ENCODE results near the gene SLIT3.

Gene SLIT3

GRCh38 chr5:168781941-168782571 is 518.9 kb downstream of the SLIT3 start:
- DNase-seq, result no peak

DNA sequence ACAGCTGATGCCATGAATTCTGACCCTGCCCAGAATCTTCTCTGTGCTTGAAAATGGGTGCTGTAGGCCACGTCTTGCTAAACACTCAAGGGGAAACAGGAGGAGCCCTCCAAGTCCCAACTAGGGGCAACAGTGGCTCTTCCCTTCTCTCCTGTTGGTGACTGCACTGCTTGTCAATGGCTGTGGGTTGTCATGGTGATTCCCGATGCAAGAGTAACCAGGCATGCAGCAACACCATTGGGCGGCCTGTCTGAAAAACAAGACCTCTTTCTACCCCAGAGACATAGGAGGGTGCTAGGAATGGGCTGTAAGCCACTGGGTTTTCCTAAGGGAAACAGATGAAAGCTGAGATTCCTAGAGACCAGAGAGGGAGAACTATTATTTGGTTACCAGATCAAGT is 520.1 kb downstream of the SLIT3 start:
- DNase-seq, result no peak

DNA sequence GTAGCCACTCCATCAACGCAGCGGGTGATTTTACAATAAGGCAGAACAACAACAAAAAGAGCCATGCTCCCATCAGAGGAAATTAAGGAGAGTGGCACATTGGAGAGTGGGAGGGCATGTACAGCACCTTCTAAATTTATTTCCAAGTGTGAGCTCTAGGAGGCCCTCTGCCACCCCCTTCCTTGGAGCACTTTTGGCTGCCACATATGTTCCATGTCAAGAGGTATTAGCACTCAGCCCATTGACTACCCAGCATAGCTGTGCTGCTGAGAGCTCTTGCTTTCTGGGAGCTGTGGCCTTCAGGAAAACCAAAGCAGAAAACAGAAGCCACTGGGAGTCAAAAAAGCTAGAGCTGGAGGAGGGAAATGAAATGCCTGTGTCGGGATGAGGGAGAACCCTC is 521.6 kb downstream of the SLIT3 start:
- no peak for DNase-seq

DNA sequence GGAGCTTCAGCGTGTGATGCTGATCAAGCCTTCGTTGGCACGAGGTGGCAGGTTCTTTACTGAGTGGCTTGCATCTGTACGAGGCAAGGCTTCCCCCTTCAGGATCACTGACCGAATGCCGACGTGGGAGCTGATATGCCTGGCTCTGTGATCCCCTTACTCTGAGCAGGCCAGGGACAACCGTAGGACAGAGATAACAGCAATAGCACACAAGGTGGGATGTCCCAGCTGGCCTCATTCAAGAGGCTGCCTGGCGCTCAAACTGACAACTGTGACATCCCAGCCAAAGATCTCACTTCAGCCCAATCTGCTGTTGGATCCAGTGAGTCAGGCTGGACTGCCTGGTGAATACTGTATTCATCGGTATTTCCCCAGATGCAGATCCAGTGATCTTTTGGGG is 522.4 kb downstream of the SLIT3 start:
- DNase-seq, result no peak

GRCh38 chr5:168777651-168778050 is 523.3 kb downstream of the SLIT3 start:
- DNase-seq, result no peak

GRCh38 chr5:168776070-168776469 is 524.9 kb downstream of the SLIT3 start:
- no peak for DNase-seq

GRCh38 chr5:168773226-168773625 is 527.7 kb downstream of the SLIT3 start:
- no peak for DNase-seq

DNA sequence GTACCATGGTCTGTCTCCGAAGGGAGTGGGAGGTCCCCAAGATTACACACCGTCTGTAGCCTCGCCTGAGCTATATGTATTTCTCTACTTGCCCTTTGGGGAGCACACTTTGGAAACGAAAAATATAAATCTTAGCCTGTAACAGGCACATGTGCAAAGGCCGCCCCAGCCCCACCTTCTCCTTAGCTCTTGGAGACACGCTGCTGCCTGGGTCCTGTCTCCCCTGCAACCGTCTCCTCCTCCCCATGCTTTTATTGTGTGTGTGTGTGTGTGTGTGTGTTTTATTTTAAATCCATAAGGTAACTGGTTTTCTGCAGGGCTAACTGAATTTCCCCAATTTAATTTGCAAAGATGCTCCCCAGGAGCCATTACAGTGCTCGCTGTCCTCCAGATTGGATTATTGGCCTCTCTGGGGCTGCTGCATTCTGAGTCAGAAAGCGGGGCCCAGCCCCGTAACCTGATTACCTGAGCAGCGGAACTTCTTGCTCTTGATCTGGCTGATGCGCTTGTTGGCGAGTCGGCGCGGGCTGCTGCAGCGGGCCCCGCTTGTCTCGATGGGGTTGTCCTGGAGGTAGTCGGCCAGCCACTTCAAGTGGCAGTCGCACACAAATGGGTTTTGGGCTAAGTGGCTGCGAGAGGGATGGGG is 528.5 kb downstream of the SLIT3 start:
- DNase-seq, result no peak

- no peak for DNase-seq
These were observed 529.3 kb downstream of the SLIT3 start for GRCh38 chr5:168771678-168772077.

- no peak for DNase-seq
These were observed 529.9 kb downstream of the SLIT3 start for GRCh38 chr5:168770996-168771395.

- DNase-seq, result no peak
These were observed 530.9 kb downstream of the SLIT3 start for GRCh38 chr5:168770036-168770498.

DNA sequence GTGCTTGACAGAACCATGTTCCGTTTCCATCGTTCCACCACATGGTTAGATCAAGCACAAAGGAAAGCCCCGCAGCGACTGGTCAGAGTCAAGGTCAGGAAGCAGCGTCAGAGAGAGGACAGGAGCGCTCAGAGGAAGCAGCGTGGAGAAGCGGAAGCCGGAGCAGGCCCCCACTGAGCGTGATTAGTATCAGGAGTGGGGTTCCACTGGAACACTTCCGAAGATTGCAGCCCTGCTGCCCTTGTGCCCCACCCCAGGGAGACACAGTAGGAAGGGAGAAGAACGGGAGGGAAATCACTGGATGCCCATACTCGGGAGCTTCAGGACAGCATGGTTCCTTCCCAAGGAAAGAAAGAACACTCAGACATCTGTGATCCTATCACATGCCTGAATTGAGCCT is 532.8 kb downstream of the SLIT3 start:
- DNase-seq, result no peak

- no peak for DNase-seq
These were observed 534.6 kb downstream of the SLIT3 start for GRCh38 chr5:168766426-168766700.

- no peak for DNase-seq
These were observed 535.2 kb downstream of the SLIT3 start for GRCh38 chr5:168765551-168766425.

DNA sequence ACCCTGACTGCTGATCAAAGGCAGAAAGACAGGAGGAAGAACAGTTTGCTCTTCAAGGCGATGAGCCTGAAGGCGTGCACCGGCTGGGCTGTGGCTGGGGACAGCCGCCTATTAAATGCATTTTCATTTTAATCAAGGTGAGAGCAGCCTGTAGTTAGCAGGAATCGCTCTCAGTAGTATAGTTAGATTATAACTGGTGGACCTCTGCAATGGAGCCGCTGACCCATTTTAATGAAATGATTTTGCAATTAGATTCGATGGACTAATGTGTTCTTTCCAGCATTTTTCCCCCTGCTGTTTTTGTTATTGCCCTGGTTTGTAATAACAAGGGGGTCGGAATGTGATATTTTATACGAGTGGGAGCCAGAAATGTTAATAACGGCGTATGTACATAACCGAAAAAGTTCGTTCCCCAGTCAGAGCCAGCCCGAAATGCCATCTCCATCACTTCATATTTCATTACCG is 535.8 kb downstream of the SLIT3 start:
- DNase-seq, result no peak

- DNase-seq, result no peak
These were observed 544.2 kb downstream of the SLIT3 start for GRCh38 chr5:168756453-168757391.

DNA sequence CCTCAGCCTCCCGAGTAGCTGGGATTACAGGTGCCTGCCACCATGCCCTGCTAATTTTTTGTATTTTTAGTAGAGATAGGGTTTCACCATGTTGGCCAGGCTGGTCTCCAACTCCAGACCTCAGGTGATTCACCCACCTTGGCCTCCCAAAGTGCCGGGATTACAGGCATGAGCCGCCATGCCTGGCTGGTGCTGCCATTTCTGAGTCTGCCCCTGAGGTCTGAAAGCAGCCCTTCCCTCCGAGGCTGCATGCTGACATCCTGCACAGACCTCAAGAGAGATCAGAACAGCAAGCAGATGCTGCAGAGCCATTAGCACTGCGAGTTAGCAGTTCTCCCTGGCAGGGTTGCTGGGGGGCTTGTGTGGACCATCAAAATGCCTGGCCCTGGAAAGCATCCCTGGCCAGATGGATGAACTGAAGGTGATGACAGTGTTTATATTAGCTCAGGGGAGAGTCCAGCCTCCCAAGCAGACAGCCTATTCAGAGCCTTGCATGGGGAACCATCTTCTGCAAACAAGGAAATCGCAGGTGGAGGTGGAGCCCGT is 545.3 kb downstream of the SLIT3 start:
- no peak for DNase-seq

DNA sequence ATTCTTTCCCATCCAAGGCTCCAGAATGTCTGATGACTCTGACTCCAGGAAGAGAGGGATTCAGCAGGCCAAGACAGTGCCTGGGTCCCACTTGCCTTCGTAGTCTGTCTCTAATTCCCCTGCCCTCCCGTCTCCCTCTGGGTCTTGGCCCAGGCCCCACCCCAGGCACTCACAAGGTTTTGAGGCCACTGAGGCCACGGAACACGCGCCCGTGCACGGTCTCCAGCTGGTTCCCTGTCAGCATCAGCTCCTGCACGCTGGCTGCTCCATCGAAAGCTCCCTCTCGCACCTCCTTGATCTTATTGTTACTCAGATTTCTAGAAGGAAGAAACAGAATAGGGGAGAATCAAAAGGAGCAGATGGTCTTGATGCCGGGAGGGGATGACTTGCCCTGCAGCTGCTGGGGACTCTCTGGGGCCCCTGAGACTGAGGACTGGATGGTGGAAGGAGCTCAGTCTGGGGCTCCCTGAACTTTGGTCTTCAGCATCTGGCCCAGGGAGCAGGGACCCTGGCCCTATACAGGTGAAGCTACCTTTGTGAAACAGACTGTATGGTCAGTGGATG is 547.2 kb downstream of the SLIT3 start:
- DNase-seq, result no peak

DNA sequence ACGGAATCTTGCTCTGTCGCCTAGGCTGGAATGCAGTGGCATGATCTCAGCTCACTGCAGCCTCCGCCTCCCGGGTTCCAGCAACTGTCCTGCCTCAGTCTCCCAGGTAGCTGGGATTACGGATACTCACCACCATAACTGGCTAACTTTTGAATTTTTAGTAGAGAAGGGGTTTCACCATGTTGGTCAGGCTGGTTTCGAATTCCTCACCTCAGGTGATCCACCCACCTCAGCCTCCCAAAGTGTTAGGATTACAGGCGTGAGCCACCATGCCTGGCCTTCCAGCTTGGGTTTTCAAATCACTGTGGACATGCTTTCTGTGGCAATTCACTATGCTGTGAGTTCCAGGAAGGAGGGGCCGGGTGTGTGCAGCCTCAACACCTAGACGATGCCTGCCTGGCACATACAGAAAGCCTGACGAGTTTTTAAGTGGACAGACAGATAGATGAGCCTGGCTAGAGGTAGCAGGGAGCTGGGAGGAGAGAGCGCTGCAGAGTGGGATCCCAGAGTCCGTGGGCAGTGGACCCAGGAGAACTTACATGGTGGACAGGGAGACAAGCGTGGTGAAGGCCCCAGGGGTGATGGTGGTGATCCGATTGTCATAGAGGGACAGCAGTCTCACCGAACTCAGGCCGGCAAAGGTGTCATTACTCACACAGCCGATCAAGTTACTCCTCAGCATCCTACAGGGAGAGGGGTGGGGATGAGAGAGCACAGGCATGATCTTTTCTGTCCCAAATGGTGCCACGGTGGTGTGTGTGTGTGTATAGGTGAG is 548.3 kb downstream of the SLIT3 start:
- DNase-seq, result no peak

DNA sequence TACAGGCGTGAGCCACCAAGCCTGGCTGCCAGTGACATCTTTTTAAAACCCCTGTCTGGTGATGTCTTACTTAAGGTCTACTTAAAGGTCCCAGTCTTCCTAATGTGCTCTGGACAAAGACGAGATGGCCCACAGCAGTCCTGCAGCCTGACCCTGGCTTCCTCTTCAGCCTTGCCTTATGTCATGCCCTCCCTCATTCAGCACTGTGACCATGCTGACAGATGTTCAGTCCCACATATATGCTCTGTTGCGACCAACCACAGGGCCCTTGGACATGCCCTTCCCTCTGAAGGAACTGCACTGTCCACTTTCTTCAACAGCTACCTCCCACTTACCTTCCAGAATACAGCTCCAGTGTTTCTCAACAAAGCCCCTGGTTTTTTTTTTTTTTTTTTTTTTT is 548.9 kb downstream of the SLIT3 start:
- no peak for DNase-seq

DNA sequence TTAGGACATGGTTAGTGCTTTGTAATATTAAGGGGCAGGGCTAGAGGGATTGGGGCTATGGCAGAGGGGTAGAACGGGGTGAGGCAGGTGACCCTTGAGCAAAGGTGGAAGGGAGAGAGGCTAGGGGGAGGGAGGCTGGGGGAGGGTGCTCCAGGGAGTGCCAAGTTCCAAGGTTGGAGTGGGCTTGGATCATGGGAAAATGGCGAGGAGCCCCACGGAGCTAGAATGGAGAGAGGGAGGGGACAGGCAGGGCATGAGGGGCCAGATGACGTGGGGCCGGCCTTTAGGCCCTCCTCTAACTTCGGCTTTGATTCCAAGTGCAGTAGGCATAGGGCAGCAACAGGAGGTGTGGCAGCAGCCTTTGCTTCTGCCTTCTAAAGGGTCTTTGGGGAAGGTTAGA is 550.0 kb downstream of the SLIT3 start:
- DNase-seq, result no peak

Measured in RPMI8226 (cell line).